Measurements from ENCODE around the gene AGBL4.
"Not testable (repeated sequence)": the region's sequence is repeated elsewhere in the genome, so short reads cannot be mapped to it uniquely, and the experiment has no call there.

The AGBL4 gene

GRCh38 chr1:49841767-49842166, 182.0 kb downstream of the AGBL4 start:
- peaks cover 44% of the 10 kb centered on the region for H3K9me3 Mint-ChIP-seq
- no peak for DNase-seq
- H3K36me3 Mint-ChIP-seq = no peaks in the 10 kb centered on the region
- no peak overlapping the region for H3K4me3 Mint-ChIP-seq
- H3K27me3 Mint-ChIP-seq = no peaks in the 10 kb centered on the region
- CTCF ChIA-PET = no interaction called here
- no peak overlapping the region for H3K27ac Mint-ChIP-seq
- H3K4me1 Mint-ChIP-seq = no peaks in the 10 kb centered on the region

- CTCF ChIA-PET = no interaction called here
Observed at GRCh38 chr1:49824261-49824660, 199.5 kb downstream of the AGBL4 start.

GRCh38 chr1:49817681-49818080, 206.1 kb downstream of the AGBL4 start:
- CTCF ChIA-PET = no interaction called here
- Mint-ChIP-seq H3K4me3 (no peak overlapping the region), H3K36me3 (no peaks in the 10 kb centered on the region), H3K4me1 (no peaks in the 10 kb centered on the region), H3K27me3 (no peaks in the 10 kb centered on the region), H3K9me3 (peaks cover 3% of the 10 kb centered on the region), H3K27ac (no peak overlapping the region)
- DNase-seq = no peak

More at GRCh38 chr1:49824261-49824660, 199.5 kb downstream of the AGBL4 start:
- Mint-ChIP-seq H3K36me3 (no peaks in the 10 kb centered on the region), H3K4me3 (no peak overlapping the region), H3K9me3 (peaks cover 7% of the 10 kb centered on the region), H3K27ac (no peak overlapping the region), H3K4me1 (no peaks in the 10 kb centered on the region), H3K27me3 (no peaks in the 10 kb centered on the region)
- no peak for DNase-seq

GRCh38 chr1:49787013-49787412, 236.7 kb downstream of the AGBL4 start:
- CTCF ChIA-PET, H3K9me3 Mint-ChIP-seq, H3K36me3 Mint-ChIP-seq, DNase-seq, H3K27me3 Mint-ChIP-seq, H3K4me3 Mint-ChIP-seq, H3K27ac Mint-ChIP-seq, H3K4me1 Mint-ChIP-seq: not testable (repeated sequence)

GRCh38 chr1:49765034-49765433, 258.7 kb downstream of the AGBL4 start:
- Mint-ChIP-seq H3K27ac (no peak overlapping the region), H3K4me1 (no peaks in the 10 kb centered on the region), H3K27me3 (no peaks in the 10 kb centered on the region), H3K36me3 (no peaks in the 10 kb centered on the region), H3K9me3 (peaks cover 11% of the 10 kb centered on the region), H3K4me3 (no peak overlapping the region)
- CTCF ChIA-PET = interaction anchor here (0.7 kb wide), 1 partner anchor 72 kb away, joined by 3 read pairs; no protein-coding TSS in a partner anchor
- no peak for DNase-seq

- H3K27me3 Mint-ChIP-seq, DNase-seq, H3K27ac Mint-ChIP-seq, H3K4me1 Mint-ChIP-seq, H3K36me3 Mint-ChIP-seq, CTCF ChIA-PET, H3K4me3 Mint-ChIP-seq: not testable (repeated sequence)
- peaks cover 23% of the 10 kb centered on the region for H3K9me3 Mint-ChIP-seq
Observed at GRCh38 chr1:49738118-49738517, 285.6 kb downstream of the AGBL4 start.

GRCh38 chr1:49728377-49728776, 295.4 kb downstream of the AGBL4 start:
- Mint-ChIP-seq H3K4me3 (no peak overlapping the region), H3K4me1 (no peaks in the 10 kb centered on the region), H3K27ac (no peak overlapping the region), H3K27me3 (no peaks in the 10 kb centered on the region), H3K36me3 (no peaks in the 10 kb centered on the region), H3K9me3 (peaks cover 6% of the 10 kb centered on the region)
- no peak for DNase-seq
- CTCF ChIA-PET = no interaction called here

- H3K4me3 Mint-ChIP-seq = no peak overlapping the region
- CTCF ChIA-PET = no interaction called here
- no peak for DNase-seq
- H3K36me3 Mint-ChIP-seq = no peaks in the 10 kb centered on the region
- H3K4me1 Mint-ChIP-seq = no peaks in the 10 kb centered on the region
- no peaks in the 10 kb centered on the region for H3K27me3 Mint-ChIP-seq
- H3K9me3 Mint-ChIP-seq = peaks cover 4% of the 10 kb centered on the region
- no peak overlapping the region for H3K27ac Mint-ChIP-seq
Observed at GRCh38 chr1:49723662-49724061, 300.1 kb downstream of the AGBL4 start.

GRCh38 chr1:49694251-49694827, 329.4 kb downstream of the AGBL4 start:
- CTCF ChIA-PET = interaction anchor here (0.5 kb wide), 1 partner anchor 728 kb away, joined by 5 read pairs; no protein-coding TSS in a partner anchor
- DNase-seq = no peak
- Mint-ChIP-seq H3K27me3 (no peaks in the 10 kb centered on the region), H3K9me3 (peaks cover 6% of the 10 kb centered on the region), H3K4me3 (no peak overlapping the region), H3K27ac (no peak overlapping the region), H3K4me1 (no peaks in the 10 kb centered on the region), H3K36me3 (no peaks in the 10 kb centered on the region)

- H3K9me3 Mint-ChIP-seq = peaks cover 3% of the 10 kb centered on the region
- no peak overlapping the region for H3K4me3 Mint-ChIP-seq
- no peaks in the 10 kb centered on the region for H3K36me3 Mint-ChIP-seq
- CTCF ChIA-PET = no interaction called here
- H3K4me1 Mint-ChIP-seq = no peaks in the 10 kb centered on the region
- no peak overlapping the region for H3K27ac Mint-ChIP-seq
- H3K27me3 Mint-ChIP-seq = no peaks in the 10 kb centered on the region
- DNase-seq = no peak
Observed at GRCh38 chr1:49686107-49686506, 337.6 kb downstream of the AGBL4 start.

GRCh38 chr1:49677706-49678105, 346.0 kb downstream of the AGBL4 start:
- CTCF ChIA-PET = no interaction called here
- Mint-ChIP-seq H3K4me3 (no peak overlapping the region), H3K9me3 (peaks cover 2% of the 10 kb centered on the region), H3K27me3 (no peaks in the 10 kb centered on the region), H3K36me3 (no peaks in the 10 kb centered on the region), H3K4me1 (no peaks in the 10 kb centered on the region), H3K27ac (no peak overlapping the region)
- no peak for DNase-seq

- Mint-ChIP-seq H3K4me1 (no peaks in the 10 kb centered on the region), H3K36me3 (no peaks in the 10 kb centered on the region), H3K4me3 (no peak overlapping the region), H3K9me3 (peaks cover 3% of the 10 kb centered on the region), H3K27me3 (no peaks in the 10 kb centered on the region), H3K27ac (no peak overlapping the region)
- CTCF ChIA-PET = no interaction called here
- no peak for DNase-seq
Observed at GRCh38 chr1:49651136-49651535, 372.6 kb downstream of the AGBL4 start.

- no peak for DNase-seq
- H3K4me1 Mint-ChIP-seq = no peaks in the 10 kb centered on the region
- H3K4me3 Mint-ChIP-seq = no peak overlapping the region
- H3K9me3 Mint-ChIP-seq = peaks cover 1% of the 10 kb centered on the region
- CTCF ChIA-PET = no interaction called here
- no peaks in the 10 kb centered on the region for H3K27me3 Mint-ChIP-seq
- no peak overlapping the region for H3K27ac Mint-ChIP-seq
- H3K36me3 Mint-ChIP-seq = no peaks in the 10 kb centered on the region
Observed at GRCh38 chr1:49630156-49630555, 393.6 kb downstream of the AGBL4 start.

- H3K4me1 Mint-ChIP-seq = no peaks in the 10 kb centered on the region
- CTCF ChIA-PET = no interaction called here
- H3K27ac Mint-ChIP-seq = no peak overlapping the region
- H3K9me3 Mint-ChIP-seq = no peaks in the 10 kb centered on the region
- no peak for DNase-seq
- H3K36me3 Mint-ChIP-seq = no peaks in the 10 kb centered on the region
- no peak overlapping the region for H3K4me3 Mint-ChIP-seq
- H3K27me3 Mint-ChIP-seq = no peaks in the 10 kb centered on the region
Observed at GRCh38 chr1:49627781-49628180, 396.0 kb downstream of the AGBL4 start.

- CTCF ChIA-PET = no interaction called here
- no peak overlapping the region for H3K4me3 Mint-ChIP-seq
- DNase-seq = no peak
- H3K4me1 Mint-ChIP-seq = no peaks in the 10 kb centered on the region
- no peaks in the 10 kb centered on the region for H3K27me3 Mint-ChIP-seq
- H3K36me3 Mint-ChIP-seq = no peaks in the 10 kb centered on the region
- no peaks in the 10 kb centered on the region for H3K9me3 Mint-ChIP-seq
- no peak overlapping the region for H3K27ac Mint-ChIP-seq
Observed at GRCh38 chr1:49626472-49626871, 397.3 kb downstream of the AGBL4 start.

- H3K36me3 Mint-ChIP-seq = no peaks in the 10 kb centered on the region
Observed at GRCh38 chr1:49622877-49623276, 400.9 kb downstream of the AGBL4 start.

More at GRCh38 chr1:49622877-49623276, 400.9 kb downstream of the AGBL4 start:
- Mint-ChIP-seq H3K27me3 (no peaks in the 10 kb centered on the region), H3K27ac (no peak overlapping the region), H3K9me3 (peaks cover 5% of the 10 kb centered on the region), H3K4me1 (no peaks in the 10 kb centered on the region), H3K4me3 (no peak overlapping the region)
- CTCF ChIA-PET = no interaction called here
- DNase-seq = no peak
